CD4-positive, alpha-beta T cell (primary cell): ENCODE results near the gene ATXN2L. TPM values are rescaled to one million over a fixed set of nuclear protein-coding genes. Genes with fewer than 3 reads are reported as not detected.

Source experiments
- ATAC-seq: fragments of 200-7000 bp; cut with Tn5 transposase; one replicate; pipeline ENCODE4 v1.10.0; 2022; ENCODE audit warnings: mild to moderate bottlenecking; ENCODE audit not compliant: poor library complexity
- CTCF ChIA-PET: fragments of 350-600 bp; sonication (Branson Sonifier 250); formaldehyde crosslinking; loops from one replicate; lab custom pipeline; 2021; ENCODE audit warnings: antibody characterized with exemption, inconsistent platforms; lab: Charles Lee
- POLR2A ChIA-PET: fragments of 350-600 bp; sonication (Branson Sonifier 250); formaldehyde crosslinking; loops from one replicate; lab custom pipeline; 2021; ENCODE audit warnings: antibody characterized with exemption, inconsistent platforms; lab: Charles Lee
- DNase-seq, 14 experiments: peaks; one replicate each; pipeline ENCODE4 v3.0.0-alpha.2; 2013 to 2020; ENCODE audit warnings: mixed read lengths in 2 of 14
- H3K27ac ChIP-seq, 2 donors: one replicate each; pipeline versions ENCODE4 v1.5.1 to v1.7.0; 2013; ENCODE audit warnings: low read length in 2 of 2, low read depth in 1 of 2, mild to moderate bottlenecking in 1 of 2
- H3K27me3 ChIP-seq, 2 experiments: 1 replicate in 1 of 2; 2 replicates in 1 of 2; pipeline versions ENCODE4 v1.6.1 to v1.7.0; 2013; ENCODE audit warnings: low read length in 2 of 2, control low read depth in 1 of 2, mild to moderate bottlenecking in 1 of 2, moderate library complexity in 1 of 2; ENCODE audit not compliant: insufficient read depth in 2 of 2, control insufficient read depth in 1 of 2
- H3K36me3 ChIP-seq: one replicate; pipeline ENCODE4 v1.6.1; 2013; ENCODE audit warnings: low read length, control low read depth; ENCODE audit not compliant: insufficient read depth
- H3K4me1 ChIP-seq: one replicate; pipeline ENCODE4 v1.6.1; 2013; ENCODE audit warnings: low read length, control low read depth; ENCODE audit not compliant: insufficient read depth
- H3K4me3 ChIP-seq: one replicate; pipeline ENCODE4 v1.5.1; 2013; ENCODE audit warnings: mild to moderate bottlenecking, low read length, moderate library complexity
- H3K9me3 ChIP-seq, 2 experiments: 1 replicate in 1 of 2; 2 replicates in 1 of 2; pipeline versions ENCODE4 v1.6.1 to v1.7.0; 2013; ENCODE audit warnings: low read length in 2 of 2, mild to moderate bottlenecking in 2 of 2, control low read depth in 1 of 2, moderate library complexity in 1 of 2; ENCODE audit not compliant: control insufficient read depth in 1 of 2, insufficient read depth in 1 of 2
- H3K27ac Mint-ChIP-seq: one replicate; pipeline ENCODE4 v1.8.0; 2020; ENCODE audit warnings: mixed read lengths
- H3K27me3 Mint-ChIP-seq: one replicate; pipeline ENCODE4 v1.8.0; 2021; ENCODE audit warnings: mixed read lengths
- H3K36me3 Mint-ChIP-seq: one replicate; pipeline ENCODE4 v1.8.0; 2021; ENCODE audit warnings: low read depth, mixed read lengths
- H3K4me1 Mint-ChIP-seq: one replicate; pipeline ENCODE4 v1.8.0; 2021; ENCODE audit warnings: low read depth, mixed read lengths
- H3K4me3 Mint-ChIP-seq: one replicate; pipeline ENCODE4 v1.8.0; 2020; ENCODE audit warnings: mild to moderate bottlenecking, mixed read lengths
- H3K9me3 Mint-ChIP-seq: one replicate; pipeline ENCODE4 v1.8.0; 2020; ENCODE audit warnings: mixed read lengths
- intact Hi-C, 2 experiments: fragments of 100-400 bp; cut with DNase I in 1 of 2; cut with micrococcal nuclease in 1 of 2; formaldehyde crosslinking; loops; one replicate each; pipeline versions ENCODE4 v1.15.1 to v1.9.0; 2023 to 2025; cut with DNase I, micrococcal nuclease
- total RNA-seq, 174 experiments: library from RNA in 2 of 174; stranded (reverse) in 2 of 174; gene quantifications; one replicate each; pipeline ENCODE4 v1.2.3 and lab custom pipeline; 2021 to 2026
- TF ChIP-seq, protein P1 (sequence below): fragments of 200-600 bp; IDR thresholded peaks from one replicate; pipeline ENCODE4 v1.8.0; 2022; ENCODE audit warnings: antibody characterized with exemption, mild to moderate bottlenecking

Gene ATXN2L
- total RNA-seq, 2 experiments from 2014 or later: 292 to 304 TPM

DNA sequence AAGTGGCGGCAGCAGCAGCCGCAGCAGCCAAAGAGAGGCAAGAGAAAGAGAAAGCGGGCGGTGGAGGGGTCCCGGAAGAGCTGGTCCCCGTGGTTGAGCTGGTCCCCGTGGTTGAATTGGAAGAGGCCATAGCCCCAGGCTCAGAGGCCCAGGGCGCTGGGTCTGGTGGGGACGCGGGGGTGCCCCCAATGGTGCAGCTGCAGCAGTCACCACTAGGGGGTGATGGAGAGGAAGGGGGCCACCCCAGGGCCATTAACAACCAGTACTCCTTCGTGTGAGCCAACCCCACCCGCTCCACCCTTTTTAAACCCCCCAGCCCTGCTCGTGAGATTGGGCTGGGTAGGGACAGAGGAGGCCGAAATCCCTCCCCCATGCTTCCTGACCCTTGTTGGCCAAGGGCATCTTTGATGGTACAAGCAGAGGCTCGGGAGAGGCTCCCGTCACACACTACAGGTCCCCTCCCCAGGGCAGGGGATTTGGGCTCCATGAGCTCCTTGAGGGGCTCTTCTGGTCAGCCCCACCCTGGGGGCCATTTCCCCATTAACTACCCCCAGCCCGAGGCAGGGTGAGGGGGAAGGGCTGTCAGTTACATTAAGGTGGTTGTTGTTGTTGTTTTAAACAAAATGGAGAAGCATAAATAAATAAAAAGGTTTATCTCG lies 50.9 kb downstream of the ATXN2L start:
- H3K36me3 Mint-ChIP-seq: peaks cover 40% of the 10 kb centered on the region
- TF ChIP-seq, protein P1, sequence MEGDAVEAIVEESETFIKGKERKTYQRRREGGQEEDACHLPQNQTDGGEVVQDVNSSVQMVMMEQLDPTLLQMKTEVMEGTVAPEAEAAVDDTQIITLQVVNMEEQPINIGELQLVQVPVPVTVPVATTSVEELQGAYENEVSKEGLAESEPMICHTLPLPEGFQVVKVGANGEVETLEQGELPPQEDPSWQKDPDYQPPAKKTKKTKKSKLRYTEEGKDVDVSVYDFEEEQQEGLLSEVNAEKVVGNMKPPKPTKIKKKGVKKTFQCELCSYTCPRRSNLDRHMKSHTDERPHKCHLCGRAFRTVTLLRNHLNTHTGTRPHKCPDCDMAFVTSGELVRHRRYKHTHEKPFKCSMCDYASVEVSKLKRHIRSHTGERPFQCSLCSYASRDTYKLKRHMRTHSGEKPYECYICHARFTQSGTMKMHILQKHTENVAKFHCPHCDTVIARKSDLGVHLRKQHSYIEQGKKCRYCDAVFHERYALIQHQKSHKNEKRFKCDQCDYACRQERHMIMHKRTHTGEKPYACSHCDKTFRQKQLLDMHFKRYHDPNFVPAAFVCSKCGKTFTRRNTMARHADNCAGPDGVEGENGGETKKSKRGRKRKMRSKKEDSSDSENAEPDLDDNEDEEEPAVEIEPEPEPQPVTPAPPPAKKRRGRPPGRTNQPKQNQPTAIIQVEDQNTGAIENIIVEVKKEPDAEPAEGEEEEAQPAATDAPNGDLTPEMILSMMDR: peak; percentile 55
- H3K4me1 ChIP-seq: peaks cover 2% of the 10 kb centered on the region
- H3K4me3 ChIP-seq: no peak overlapping the region
- no peaks in the 10 kb centered on the region for H3K4me1 Mint-ChIP-seq
- no peak overlapping the region for H3K27ac ChIP-seq
- peaks cover 51% of the 10 kb centered on the region for H3K36me3 ChIP-seq
- H3K9me3 ChIP-seq: no peaks in the 10 kb centered on the region
- CTCF ChIA-PET: interaction anchor here (0.6 to 2.8 kb wide), 5 partner anchors 12 to 295 kb away, joined by 3 to 9 read pairs (median 3); partner anchors contain the start of gene TUFM
- ATAC-seq (peak; percentile 97), DNase-seq (peak; percentile 27 to 76 (median 54))
- H3K4me3 Mint-ChIP-seq: no peak overlapping the region
- intact Hi-C loops: loop anchor here (1.0 kb wide), 2 partner anchors 70 to 72 kb away; no protein-coding TSS in a partner anchor
- POLR2A ChIA-PET: interaction anchor here (0.9 kb wide), 2 partner anchors 11 to 71 kb away, joined by 3 to 5 read pairs; no protein-coding TSS in a partner anchor
- no peaks in the 10 kb centered on the region for H3K27me3 ChIP-seq
- no peak overlapping the region for H3K27ac Mint-ChIP-seq
- H3K27me3 Mint-ChIP-seq: no peaks in the 10 kb centered on the region
- no peaks in the 10 kb centered on the region for H3K9me3 Mint-ChIP-seq

DNA sequence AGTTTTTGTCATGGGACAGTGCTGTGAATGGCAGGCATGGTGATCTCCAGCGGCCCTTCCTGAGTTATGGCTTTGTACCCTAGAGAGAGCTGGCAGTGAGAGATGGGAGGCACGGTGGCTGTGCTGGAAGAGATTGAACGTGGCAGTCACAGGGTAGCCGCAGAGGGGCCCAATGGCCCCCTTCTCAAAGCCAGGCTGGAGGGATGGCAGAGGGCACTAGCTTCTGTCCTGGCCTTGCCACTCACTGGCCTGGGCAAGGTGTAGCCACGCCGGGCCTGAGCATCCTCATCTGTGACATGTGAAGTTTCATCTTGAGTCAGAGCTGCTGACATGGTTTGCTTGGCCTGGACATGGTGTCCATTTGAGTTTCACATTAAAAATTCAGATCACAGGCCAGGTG lies 51.6 kb downstream of the ATXN2L start:
- no peak overlapping the region for H3K27ac Mint-ChIP-seq
- POLR2A ChIA-PET: interaction anchor here (0.9 kb wide), 1 partner anchor 12 kb away, joined by 5 read pairs; no protein-coding TSS in a partner anchor

DNA sequence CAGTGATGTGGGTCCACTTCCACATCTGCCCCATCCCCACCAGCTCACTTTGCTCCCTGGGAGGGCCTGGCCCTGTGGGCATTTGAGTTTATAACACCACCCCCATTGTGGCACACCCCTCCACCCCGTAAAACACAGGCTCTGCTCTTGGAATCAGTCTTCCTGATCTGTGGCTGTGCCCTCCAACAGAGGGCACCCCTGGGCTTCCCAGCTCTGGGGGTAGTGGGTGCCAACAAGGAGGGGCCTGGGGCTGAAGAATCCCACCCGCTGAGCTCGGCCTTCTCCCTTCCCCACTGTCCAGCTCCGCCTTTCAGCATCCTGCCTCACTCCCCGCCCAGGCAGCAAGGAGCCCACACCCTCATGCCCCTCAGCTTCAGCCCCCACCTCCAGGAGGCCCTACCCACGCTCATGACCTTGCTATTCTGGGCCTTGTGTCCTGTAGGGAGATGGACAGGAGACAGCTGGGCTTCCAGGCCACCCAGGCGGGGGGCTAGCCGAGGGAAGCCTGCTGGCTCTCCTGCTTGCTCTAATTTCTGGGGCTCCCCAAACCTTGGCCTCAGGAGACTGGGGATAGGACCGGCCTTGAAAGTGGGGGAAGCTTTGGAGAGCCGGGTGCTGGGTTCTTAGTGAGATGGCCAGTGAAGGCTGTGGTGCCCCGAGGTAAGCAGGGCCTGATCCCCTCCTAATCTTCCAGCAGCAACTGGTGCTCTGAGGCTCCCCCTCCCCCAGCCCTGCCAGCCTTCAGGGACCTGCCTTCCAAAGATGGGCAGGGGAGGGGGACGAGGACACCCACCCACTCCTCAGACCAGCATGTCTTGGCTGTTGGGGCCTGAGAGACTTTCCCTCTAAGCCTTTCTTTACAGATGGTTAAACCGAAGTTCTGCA lies 52.6 kb downstream of the ATXN2L start:
- Histone ChIP-seq H3K36me3 (peaks cover 35% of the 10 kb centered on the region), H3K4me1 (peaks cover 16% of the 10 kb centered on the region), H3K27ac (no peak overlapping the region), H3K4me3 (no peak overlapping the region), H3K27me3 (peaks cover 0 to 2% of the 10 kb centered on the region in 2 experiments), H3K9me3 (no peaks in the 10 kb centered on the region)
- H3K36me3 Mint-ChIP-seq: peaks cover 23% of the 10 kb centered on the region
- H3K4me3 Mint-ChIP-seq: no peak overlapping the region
- DNase-seq: no peak
- H3K27me3 Mint-ChIP-seq: no peaks in the 10 kb centered on the region
- no peak overlapping the region for H3K27ac Mint-ChIP-seq
- H3K4me1 Mint-ChIP-seq: peaks cover 8% of the 10 kb centered on the region
- CTCF ChIA-PET: interaction anchor here (0.7 to 2.8 kb wide), 2 partner anchors 29 to 51 kb away, joined by 3 to 9 read pairs; partner anchors contain the start of gene TUFM
- H3K9me3 Mint-ChIP-seq: no peaks in the 10 kb centered on the region
- intact Hi-C loops: no loop called here
- no peak for ATAC-seq
- POLR2A ChIA-PET: interaction anchor here (0.6 to 0.8 kb wide), 3 partner anchors 56 to 99 kb away, joined by 3 read pairs; no protein-coding TSS in a partner anchor
- TF ChIP-seq, protein P1: no peak

More for the DNA sequence above, 51.6 kb downstream of the ATXN2L start:
- no peak for ATAC-seq
- H3K36me3 Mint-ChIP-seq: peaks cover 32% of the 10 kb centered on the region
- peaks cover 5% of the 10 kb centered on the region for H3K4me1 Mint-ChIP-seq
- intact Hi-C loops: no loop called here
- TF ChIP-seq, protein P1: no peak
- peaks cover 9% of the 10 kb centered on the region for H3K4me1 ChIP-seq
- no peak overlapping the region for H3K4me3 Mint-ChIP-seq
- no peaks in the 10 kb centered on the region for H3K27me3 ChIP-seq
- no peaks in the 10 kb centered on the region for H3K9me3 ChIP-seq
- CTCF ChIA-PET: interaction anchor here (2.8 kb wide), 1 partner anchor 28 kb away, joined by 9 read pairs; the partner anchor contains the start of gene TUFM
- H3K27ac ChIP-seq: no peak overlapping the region
- no peak overlapping the region for H3K4me3 ChIP-seq
- no peaks in the 10 kb centered on the region for H3K9me3 Mint-ChIP-seq
- peaks cover 44% of the 10 kb centered on the region for H3K36me3 ChIP-seq
- DNase-seq: no peak
- H3K27me3 Mint-ChIP-seq: no peaks in the 10 kb centered on the region
